Thyroid gland (tissue), 4 donors: ENCODE data around the gene SCUBE2. TPM values are rescaled to one million over a fixed set of nuclear protein-coding genes. Genes with fewer than 3 reads are reported as not detected.
"Not testable (repeated sequence)": the region's sequence is repeated elsewhere in the genome, so short reads cannot be mapped to it uniquely, and the experiment has no call there.

Experiments used
- DNase-seq, 2 donors: peaks; one replicate each; pipeline ENCODE4 v3.0.0-alpha.2; 2019
- H3K27ac ChIP-seq, 3 donors: fragments of 200-600 bp; sonication (generic); 1 replicate in 2 of 3; 2 replicates in 1 of 3; pipeline ENCODE4 v1.5.1; 2016 to 2019; ENCODE audit warnings: mild to moderate bottlenecking in 1 of 3, moderate library complexity in 1 of 3
- H3K27me3 ChIP-seq: fragments of 200-600 bp; sonication (generic); one replicate; pipeline ENCODE4 v1.5.1; 2019
- H3K36me3 ChIP-seq, 2 donors: fragments of 200-600 bp; sonication (generic); one replicate each; pipeline ENCODE4 v1.5.1; 2016 to 2019
- H3K4me1 ChIP-seq, 2 donors: fragments of 200-600 bp; sonication (generic); one replicate each; pipeline ENCODE4 v1.5.1; 2017 to 2019
- H3K4me3 ChIP-seq, 3 donors: fragments of 200-600 bp; sonication (generic); replicated peaks in 1 of 3; 1 replicate in 2 of 3; 2 replicates in 1 of 3; pipeline ENCODE4 v1.5.1; 2016; ENCODE audit warnings: mild to moderate bottlenecking in 1 of 3
- H3K9me3 ChIP-seq: fragments of 200-600 bp; sonication (generic); one replicate; pipeline ENCODE4 v1.5.1; 2017
- POLR2A ChIP-seq, 2 donors: fragments of 450-650 bp; IDR thresholded peaks; one replicate each; pipeline ENCODE4 v1.6.1; 2017; ENCODE audit warnings: antibody characterized with exemption in 2 of 2, mild to moderate bottlenecking in 2 of 2, moderate library complexity in 1 of 2
- WGBS, 2 donors: methylation state at CpG; one replicate each; pipeline ENCODE4 v1.1.5; 2017; 5-methylcytosine and 5-hydroxymethylcytosine counted together
- intact Hi-C: fragments of 100-400 bp; cut with DNase I; formaldehyde crosslinking; loops from one replicate; pipeline ENCODE4 v1.15.1; 2023
- total RNA-seq, 4 donors: library from RNA; depleted of rRNA; stranded (reverse); fragments of >200 nt; gene quantifications; one replicate each; pipeline ENCODE4 v1.2.3, GENCODE V29; 2016
- TF ChIP-seq, protein P1 (sequence below), 6 experiments: fragments of 200-600 bp in 3 of 6; fragments of 450-650 bp in 3 of 6; sonication (generic) in 3 of 6; IDR thresholded peaks; one replicate each; pipeline ENCODE4 v1.5.1; 2016 to 2019; ENCODE audit warnings: antibody characterized with exemption in 6 of 6, mild to moderate bottlenecking in 2 of 6, inconsistent platforms in 1 of 6, moderate library complexity in 1 of 6

Gene SCUBE2
- total RNA-seq, 4 donors from 2014 or later: 1.2 to 4.9 (median 3.1) TPM

DNA sequence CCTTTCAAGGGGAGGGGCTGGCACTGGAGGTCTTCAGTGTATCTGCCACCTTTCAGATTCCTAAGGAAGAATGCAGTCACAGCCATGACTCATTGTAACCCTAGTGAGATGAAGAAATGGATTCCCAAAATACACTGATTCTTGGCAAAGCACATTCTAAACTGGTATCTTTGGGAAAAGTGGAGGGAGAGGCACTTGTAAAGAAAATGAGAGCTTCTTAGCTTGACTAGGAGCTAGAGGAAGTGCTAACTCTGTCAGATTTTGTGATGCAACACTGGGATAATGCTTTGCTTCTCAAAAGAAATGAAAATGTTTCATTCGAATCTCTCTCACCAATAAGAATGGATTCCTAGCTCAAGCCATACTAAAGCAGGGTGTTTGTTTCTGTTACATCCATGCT, 101.9 kb downstream of the SCUBE2 start:
- WGBS, 2 donors: 84 to 87% methylated on average over 1 of the region's 1 CpG
- no peak overlapping the region for H3K4me3 ChIP-seq
- TF ChIP-seq, protein P1, sequence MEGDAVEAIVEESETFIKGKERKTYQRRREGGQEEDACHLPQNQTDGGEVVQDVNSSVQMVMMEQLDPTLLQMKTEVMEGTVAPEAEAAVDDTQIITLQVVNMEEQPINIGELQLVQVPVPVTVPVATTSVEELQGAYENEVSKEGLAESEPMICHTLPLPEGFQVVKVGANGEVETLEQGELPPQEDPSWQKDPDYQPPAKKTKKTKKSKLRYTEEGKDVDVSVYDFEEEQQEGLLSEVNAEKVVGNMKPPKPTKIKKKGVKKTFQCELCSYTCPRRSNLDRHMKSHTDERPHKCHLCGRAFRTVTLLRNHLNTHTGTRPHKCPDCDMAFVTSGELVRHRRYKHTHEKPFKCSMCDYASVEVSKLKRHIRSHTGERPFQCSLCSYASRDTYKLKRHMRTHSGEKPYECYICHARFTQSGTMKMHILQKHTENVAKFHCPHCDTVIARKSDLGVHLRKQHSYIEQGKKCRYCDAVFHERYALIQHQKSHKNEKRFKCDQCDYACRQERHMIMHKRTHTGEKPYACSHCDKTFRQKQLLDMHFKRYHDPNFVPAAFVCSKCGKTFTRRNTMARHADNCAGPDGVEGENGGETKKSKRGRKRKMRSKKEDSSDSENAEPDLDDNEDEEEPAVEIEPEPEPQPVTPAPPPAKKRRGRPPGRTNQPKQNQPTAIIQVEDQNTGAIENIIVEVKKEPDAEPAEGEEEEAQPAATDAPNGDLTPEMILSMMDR (IDR thresholded peaks at IDR 0.05): no peak
- TF ChIP-seq POLR2A (IDR thresholded peaks at IDR 0.05): no peak
- H3K4me1 ChIP-seq: no peaks in the 10 kb centered on the region
- no peaks in the 10 kb centered on the region for H3K27me3 ChIP-seq
- H3K9me3 ChIP-seq: no peaks in the 10 kb centered on the region
- no peaks in the 10 kb centered on the region for H3K36me3 ChIP-seq
- no peak for DNase-seq
- intact Hi-C loops: no loop called here
- H3K27ac ChIP-seq: no peak overlapping the region

DNA sequence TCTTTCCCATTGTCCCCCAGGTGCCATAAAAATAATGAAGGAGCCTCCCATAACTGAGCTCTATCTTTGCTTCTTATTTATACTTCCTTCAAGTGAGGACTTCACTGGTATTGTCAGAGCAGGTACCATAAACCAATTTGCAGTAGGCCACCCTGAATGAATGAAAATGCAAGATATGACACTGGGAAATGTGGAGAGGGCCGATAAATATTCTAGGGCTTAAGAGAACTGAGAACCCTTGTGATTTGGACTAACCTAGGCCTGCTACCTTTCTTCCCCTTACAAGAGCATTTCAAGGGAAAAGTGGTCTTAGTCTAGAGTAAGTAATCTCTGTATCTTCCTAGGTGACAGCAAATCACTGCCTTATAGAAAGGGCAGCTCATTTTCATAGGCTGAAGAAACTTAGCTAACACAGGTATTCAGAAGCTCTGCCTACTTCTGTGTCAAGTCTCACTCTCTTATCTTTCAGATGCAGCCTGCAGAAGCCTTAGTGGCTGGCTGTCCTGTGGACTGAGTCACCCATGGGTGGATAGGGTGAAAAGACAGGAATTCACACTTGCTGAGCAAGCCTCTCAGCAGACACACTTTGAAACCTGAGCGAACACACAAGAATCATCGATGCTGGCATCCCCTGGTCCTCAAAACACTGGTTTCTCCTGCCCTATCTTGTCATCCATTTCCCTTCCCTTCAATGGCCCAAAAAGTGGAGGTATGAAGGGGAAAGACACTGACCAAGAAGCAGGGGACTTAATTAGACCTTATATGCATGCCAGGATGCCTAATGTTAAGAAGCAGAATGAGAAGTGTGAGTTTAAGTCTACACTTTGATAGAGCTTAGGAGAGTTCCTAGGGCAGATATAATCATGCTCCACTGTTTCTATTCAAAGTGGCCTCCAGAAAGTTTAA, 102.8 kb downstream of the SCUBE2 start:
- no peak overlapping the region for H3K4me3 ChIP-seq
- no peaks in the 10 kb centered on the region for H3K36me3 ChIP-seq
- WGBS, 2 donors: 60 to 72% methylated on average over 3 of the region's 3 CpGs
- H3K9me3 ChIP-seq: no peaks in the 10 kb centered on the region
- TF ChIP-seq, protein P1 (IDR thresholded peaks at IDR 0.05): no peak
- no peaks in the 10 kb centered on the region for H3K4me1 ChIP-seq
- intact Hi-C loops: no loop called here
- DNase-seq: no peak
- no peaks in the 10 kb centered on the region for H3K27me3 ChIP-seq
- no peak overlapping the region for H3K27ac ChIP-seq

DNA sequence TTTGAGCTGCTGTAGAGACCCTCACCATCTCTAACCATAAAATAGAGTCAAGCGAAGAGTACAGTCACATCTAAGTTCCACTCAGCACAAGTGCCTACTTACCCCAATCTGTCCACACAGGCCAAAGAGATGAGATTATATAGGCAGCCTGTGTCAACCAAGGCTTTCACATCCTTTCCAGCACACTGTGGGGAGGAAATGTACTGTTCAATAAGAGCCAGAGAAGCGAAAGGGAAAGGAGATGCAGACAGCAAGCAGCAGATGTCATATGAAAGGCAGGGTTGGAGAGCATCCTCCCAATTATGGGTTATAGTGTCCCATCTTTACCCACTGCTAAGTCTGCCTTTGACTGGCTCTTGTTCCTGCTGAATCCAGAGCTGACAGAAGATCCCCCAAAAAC, 104.0 kb downstream of the SCUBE2 start:
- WGBS, 2 donors: 93 to 94% methylated on average over 2 of the region's 2 CpGs
- no peaks in the 10 kb centered on the region for H3K27me3 ChIP-seq
- H3K36me3 ChIP-seq: no peaks in the 10 kb centered on the region
- TF ChIP-seq POLR2A (IDR thresholded peaks at IDR 0.05): no peak
- TF ChIP-seq, protein P1 (IDR thresholded peaks at IDR 0.05): no peak
- no peaks in the 10 kb centered on the region for H3K9me3 ChIP-seq
- no peaks in the 10 kb centered on the region for H3K4me1 ChIP-seq
- intact Hi-C loops: no loop called here
- H3K4me3 ChIP-seq: no peak overlapping the region
- H3K27ac ChIP-seq: no peak overlapping the region
- no peak for DNase-seq

DNA sequence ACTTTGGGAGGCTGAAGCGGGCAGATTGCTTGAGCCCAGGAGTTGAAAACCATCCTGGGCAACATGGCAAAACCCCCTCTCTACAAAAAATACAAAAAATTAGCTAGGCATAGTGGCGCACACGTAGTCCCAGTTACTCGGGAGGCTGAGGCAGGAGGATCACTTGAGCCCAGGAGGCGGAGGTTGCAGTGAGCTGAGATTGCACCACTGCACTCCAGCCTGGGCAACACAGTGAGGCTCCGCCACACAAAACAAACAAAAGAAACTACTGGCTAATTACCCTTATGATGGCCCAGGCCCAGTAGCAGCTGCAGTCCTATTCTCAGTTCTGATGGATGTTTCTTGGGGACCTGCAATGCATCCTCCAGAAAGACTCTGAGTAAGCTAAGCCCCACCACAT, 104.6 kb downstream of the SCUBE2 start:
- H3K9me3 ChIP-seq, intact Hi-C loops, H3K27ac ChIP-seq, H3K4me3 ChIP-seq, DNase-seq, H3K4me1 ChIP-seq, H3K27me3 ChIP-seq, H3K36me3 ChIP-seq: not testable (repeated sequence)
- WGBS, 2 donors: 86 to 98% methylated on average over 6 of the region's 6 CpGs

DNA sequence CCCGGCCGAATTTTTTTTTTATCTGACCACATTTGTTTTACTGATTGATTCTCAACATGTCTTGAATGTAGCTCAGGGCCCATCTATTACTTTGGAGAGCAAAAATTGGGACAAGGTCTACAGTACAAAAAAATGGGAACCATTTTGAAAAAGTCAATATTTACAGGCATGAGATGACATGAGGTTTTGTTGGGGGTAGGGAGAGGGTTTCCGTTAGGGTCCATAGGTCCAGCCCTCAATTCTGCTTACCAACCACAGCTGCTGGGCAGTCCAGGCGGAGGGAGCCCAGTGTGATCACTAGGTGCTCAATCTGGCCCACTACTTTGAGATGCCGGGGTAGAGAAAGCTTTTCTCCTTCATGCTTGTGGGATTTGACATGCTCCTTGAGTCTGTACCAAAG, 105.9 kb downstream of the SCUBE2 start:
- TF ChIP-seq POLR2A (IDR thresholded peaks at IDR 0.05): no peak
- TF ChIP-seq, protein P1 (IDR thresholded peaks at IDR 0.05): no peak
- Histone ChIP-seq H3K4me3 (no peak overlapping the region), H3K9me3 (no peaks in the 10 kb centered on the region), H3K27ac (no peak overlapping the region), H3K36me3 (no peaks in the 10 kb centered on the region), H3K4me1 (no peaks in the 10 kb centered on the region), H3K27me3 (no peaks in the 10 kb centered on the region)
- intact Hi-C loops: no loop called here
- WGBS, 2 donors: 94 to 97% methylated on average over 5 of the region's 5 CpGs
- DNase-seq: no peak
